ENCODE results near the gene ERMARD.

DNA sequence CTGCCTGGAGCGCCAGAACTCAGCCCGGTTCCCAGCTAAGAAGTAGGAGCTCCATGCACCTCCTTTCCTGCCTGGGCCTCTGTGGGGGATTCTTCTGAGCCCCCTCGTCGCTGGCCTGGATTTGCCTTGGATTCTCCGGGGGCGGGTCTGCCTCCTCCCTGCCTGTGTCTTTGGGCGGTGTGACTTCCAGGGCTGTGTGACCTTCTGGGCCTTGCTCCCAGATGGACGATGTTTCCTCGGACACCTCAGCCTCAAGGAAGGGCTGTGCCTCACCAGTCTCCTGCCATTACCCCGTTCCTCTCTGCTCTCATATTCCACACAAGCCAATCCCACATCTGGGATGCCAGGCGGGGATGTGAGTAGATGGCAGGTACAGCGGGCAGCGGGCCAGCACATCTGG, 76.8 kb downstream of the ERMARD start:
- no peak for TF ChIP-seq CTCF (IDR thresholded peaks at IDR 0.05)
- TF ChIP-seq, protein P1, sequence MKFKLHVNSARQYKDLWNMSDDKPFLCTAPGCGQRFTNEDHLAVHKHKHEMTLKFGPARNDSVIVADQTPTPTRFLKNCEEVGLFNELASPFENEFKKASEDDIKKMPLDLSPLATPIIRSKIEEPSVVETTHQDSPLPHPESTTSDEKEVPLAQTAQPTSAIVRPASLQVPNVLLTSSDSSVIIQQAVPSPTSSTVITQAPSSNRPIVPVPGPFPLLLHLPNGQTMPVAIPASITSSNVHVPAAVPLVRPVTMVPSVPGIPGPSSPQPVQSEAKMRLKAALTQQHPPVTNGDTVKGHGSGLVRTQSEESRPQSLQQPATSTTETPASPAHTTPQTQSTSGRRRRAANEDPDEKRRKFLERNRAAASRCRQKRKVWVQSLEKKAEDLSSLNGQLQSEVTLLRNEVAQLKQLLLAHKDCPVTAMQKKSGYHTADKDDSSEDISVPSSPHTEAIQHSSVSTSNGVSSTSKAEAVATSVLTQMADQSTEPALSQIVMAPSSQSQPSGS (CRISPR knock-in tag; IDR thresholded peaks at IDR 0.05; ENCODE audit: borderline replicate concordance, low read depth): no peak
- TF ChIP-seq, protein P2, sequence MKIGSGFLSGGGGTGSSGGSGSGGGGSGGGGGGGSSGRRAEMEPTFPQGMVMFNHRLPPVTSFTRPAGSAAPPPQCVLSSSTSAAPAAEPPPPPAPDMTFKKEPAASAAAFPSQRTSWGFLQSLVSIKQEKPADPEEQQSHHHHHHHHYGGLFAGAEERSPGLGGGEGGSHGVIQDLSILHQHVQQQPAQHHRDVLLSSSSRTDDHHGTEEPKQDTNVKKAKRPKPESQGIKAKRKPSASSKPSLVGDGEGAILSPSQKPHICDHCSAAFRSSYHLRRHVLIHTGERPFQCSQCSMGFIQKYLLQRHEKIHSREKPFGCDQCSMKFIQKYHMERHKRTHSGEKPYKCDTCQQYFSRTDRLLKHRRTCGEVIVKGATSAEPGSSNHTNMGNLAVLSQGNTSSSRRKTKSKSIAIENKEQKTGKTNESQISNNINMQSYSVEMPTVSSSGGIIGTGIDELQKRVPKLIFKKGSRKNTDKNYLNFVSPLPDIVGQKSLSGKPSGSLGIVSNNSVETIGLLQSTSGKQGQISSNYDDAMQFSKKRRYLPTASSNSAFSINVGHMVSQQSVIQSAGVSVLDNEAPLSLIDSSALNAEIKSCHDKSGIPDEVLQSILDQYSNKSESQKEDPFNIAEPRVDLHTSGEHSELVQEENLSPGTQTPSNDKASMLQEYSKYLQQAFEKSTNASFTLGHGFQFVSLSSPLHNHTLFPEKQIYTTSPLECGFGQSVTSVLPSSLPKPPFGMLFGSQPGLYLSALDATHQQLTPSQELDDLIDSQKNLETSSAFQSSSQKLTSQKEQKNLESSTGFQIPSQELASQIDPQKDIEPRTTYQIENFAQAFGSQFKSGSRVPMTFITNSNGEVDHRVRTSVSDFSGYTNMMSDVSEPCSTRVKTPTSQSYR (CRISPR knock-in tag; IDR thresholded peaks at IDR 0.05): no peak
- TF ChIP-seq CBFB (CRISPR knock-in tag; IDR thresholded peaks at IDR 0.05; ENCODE audit: low read depth): no peak
- no peak for TF ChIP-seq SMAD4 (CRISPR knock-in tag; IDR thresholded peaks at IDR 0.05)
- no peak for TF ChIP-seq TCF7 (CRISPR knock-in tag; IDR thresholded peaks at IDR 0.05; ENCODE audit: low read depth)
- no peak for TF ChIP-seq ZSCAN18 (CRISPR knock-in tag; IDR thresholded peaks at IDR 0.05)
- TF ChIP-seq CREB1 (CRISPR knock-in tag; IDR thresholded peaks at IDR 0.05): no peak
- no peak for TF ChIP-seq MAX (CRISPR knock-in tag; IDR thresholded peaks at IDR 0.05)
- no peak for TF ChIP-seq RORB (CRISPR knock-in tag; IDR thresholded peaks at IDR 0.05)
- no peak for TF ChIP-seq MXD4 (CRISPR knock-in tag; IDR thresholded peaks at IDR 0.05; ENCODE audit: borderline replicate concordance)
- TF ChIP-seq USF2 (CRISPR knock-in tag; IDR thresholded peaks at IDR 0.05): no peak
- TF ChIP-seq ESRRA (CRISPR knock-in tag; IDR thresholded peaks at IDR 0.05; ENCODE audit: borderline replicate concordance): no peak
- TF ChIP-seq, protein P3, sequence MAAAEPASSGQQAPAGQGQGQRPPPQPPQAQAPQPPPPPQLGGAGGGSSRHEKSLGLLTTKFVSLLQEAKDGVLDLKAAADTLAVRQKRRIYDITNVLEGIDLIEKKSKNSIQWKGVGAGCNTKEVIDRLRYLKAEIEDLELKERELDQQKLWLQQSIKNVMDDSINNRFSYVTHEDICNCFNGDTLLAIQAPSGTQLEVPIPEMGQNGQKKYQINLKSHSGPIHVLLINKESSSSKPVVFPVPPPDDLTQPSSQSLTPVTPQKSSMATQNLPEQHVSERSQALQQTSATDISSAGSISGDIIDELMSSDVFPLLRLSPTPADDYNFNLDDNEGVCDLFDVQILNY (CRISPR knock-in tag; IDR thresholded peaks at IDR 0.05): no peak

All from WTC11 (cell line).